Measurements from ENCODE around the gene ARHGEF1. TPM values are rescaled to one million over a fixed set of nuclear protein-coding genes. Genes with fewer than 3 reads are reported as not detected.
"Not testable (repeated sequence)": the region's sequence is repeated elsewhere in the genome, so short reads cannot be mapped to it uniquely, and the experiment has no call there.

The ARHGEF1 gene
- total RNA-seq, 1 experiment from 2014 or later, result 40.7 TPM

DNA sequence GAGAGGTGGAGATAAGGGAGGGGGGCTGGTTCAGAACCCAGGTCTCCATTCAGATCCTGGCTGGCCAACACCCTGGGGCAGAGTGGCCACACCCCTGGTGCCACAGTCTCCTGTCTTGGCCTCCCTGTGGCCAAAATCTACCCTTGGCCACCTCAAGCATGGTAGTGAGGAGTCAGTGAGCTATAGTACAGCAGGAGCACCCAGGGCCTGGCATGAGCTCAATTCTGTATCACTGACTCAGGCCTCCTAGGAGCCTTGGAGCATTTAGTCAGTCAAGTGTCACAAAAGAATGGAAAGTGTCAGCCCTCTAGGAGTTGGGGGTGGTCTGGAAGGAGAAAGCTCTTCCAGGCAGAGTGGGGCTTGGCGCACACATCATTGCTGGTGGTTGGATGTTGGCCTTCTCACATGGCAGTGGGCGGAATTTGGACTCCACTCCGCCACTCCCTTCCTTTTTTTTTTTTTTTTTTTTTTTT, 12.5 kb upstream of the ARHGEF1 start:
- Histone ChIP-seq H3K4me3 (ENCODE audit: insufficient read depth, low read depth, low read length) (no peak overlapping the region), H3K36me3 (replicated peaks; ENCODE audit: control insufficient read depth, insufficient read depth, low read length) (peaks cover 40% of the 10 kb centered on the region), H3K27me3 (ENCODE audit: control insufficient read depth, insufficient read depth, low read length) (no peaks in the 10 kb centered on the region)
- DNase-seq, result peak; percentile 50

DNA sequence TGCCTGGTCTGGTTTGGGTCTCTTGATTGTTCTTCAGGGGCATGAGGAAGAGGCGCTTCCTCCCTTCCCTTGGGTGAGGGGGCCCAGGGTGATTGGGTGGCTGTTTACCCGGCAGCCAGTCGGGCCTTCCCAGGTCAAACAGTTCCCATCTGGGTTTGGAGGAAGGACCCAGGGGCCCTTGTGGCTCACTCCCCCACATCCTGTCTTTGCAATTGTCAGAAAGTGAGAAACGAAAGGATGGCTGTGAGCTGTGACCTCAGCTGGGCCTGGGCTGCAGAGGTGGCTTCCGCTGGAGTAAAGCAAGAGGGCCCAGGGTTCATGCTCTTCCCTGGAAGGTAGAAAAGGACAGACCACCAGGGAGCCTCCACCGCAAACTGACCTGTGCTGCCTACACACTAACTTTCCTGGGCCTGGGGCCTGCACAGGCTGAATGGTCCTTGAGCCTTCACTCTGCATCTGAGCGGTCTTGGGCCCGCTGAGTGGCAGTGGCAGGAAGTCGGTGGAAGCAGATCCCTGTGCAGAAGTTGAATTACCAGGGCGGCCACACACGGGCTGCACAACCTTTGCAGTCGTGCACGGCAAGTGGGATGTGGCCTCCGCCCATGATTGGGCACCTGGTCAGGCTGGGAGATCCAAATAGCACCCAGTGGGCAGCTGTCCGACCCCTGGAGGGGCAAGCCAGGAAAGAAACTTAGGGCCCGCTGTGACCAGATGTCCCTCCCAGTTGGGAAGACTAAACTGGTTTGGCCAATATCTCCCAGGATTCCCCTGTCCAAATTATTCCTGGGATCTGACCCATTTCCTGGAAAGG, 11.2 kb upstream of the ARHGEF1 start:
- H3K36me3 ChIP-seq (replicated peaks; ENCODE audit: control insufficient read depth, insufficient read depth, low read length), result peaks cover 35% of the 10 kb centered on the region
- no peaks in the 10 kb centered on the region for H3K27me3 ChIP-seq (ENCODE audit: control insufficient read depth, insufficient read depth, low read length)
- peak; percentile 44 for DNase-seq
- no peak overlapping the region for H3K4me3 ChIP-seq (ENCODE audit: insufficient read depth, low read depth, low read length)

DNA sequence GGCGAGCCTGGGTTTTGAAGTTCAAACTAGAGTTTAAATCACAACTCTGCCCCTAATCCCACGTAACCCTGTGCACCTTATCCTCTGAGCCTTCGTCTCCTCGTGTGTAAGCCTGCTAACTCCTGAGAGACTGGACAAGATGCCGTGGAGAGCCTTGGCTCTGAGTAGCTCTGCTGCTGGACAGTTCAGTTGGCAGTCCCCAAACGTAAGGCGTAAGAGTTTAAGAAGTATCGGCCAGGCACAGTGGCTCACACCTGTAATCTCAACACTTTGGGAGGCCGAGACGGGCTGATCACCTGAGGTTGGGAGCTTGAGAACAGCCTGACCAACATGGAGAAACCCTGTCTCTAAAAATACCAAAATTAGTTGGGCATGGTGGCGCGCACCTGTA, 10.6 kb upstream of the ARHGEF1 start:
- Histone ChIP-seq H3K36me3 (replicated peaks; ENCODE audit: control insufficient read depth, insufficient read depth, low read length) (peaks cover 33% of the 10 kb centered on the region), H3K4me3 (ENCODE audit: insufficient read depth, low read depth, low read length) (no peak overlapping the region), H3K27me3 (ENCODE audit: control insufficient read depth, insufficient read depth, low read length) (no peaks in the 10 kb centered on the region)
- DNase-seq, result peak; percentile 27

DNA sequence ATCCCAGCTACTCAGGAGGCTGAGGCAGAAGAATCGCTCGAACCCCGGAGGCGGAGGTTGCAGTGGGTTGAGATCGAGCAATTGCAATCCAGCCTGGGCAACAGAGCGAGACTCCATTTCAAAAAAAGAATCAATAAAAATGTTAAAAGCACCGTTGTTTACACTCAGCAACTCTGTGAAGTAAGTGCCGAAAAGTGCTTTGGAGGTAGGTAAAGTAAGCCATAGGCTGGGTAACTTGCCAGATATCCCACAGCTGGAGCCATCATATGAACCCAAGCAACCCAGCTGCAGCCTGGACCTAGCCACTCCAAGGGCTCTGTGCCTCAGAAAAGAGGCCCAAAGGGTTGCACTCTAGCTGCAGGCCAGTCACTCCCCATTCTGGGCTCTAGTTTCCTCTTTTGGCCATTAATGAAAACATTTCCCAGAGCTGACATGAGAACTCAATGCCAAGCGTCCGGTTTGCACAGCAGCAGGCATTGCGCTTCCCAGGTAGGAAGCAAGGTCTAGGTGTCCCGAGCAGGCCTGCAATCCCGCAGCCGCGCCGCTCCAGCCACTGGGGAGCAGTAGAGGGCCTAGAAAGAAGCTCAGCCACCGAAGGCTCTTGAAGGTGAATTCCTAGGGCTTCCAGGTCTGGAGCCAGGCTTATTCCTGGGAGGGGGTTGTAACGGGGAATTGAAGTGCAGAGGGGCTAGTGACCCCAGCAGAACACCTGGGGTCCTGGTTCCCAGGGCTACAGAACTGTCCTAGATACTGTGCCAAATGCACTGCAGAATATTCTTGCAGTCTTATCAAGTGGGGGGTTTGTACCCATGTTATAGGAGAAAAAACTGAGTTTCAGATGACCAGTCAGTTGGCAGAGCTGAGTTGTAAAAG, 10.0 kb upstream of the ARHGEF1 start:
- Histone ChIP-seq H3K4me3 (ENCODE audit: insufficient read depth, low read depth, low read length) (no peak overlapping the region), H3K27me3 (ENCODE audit: control insufficient read depth, insufficient read depth, low read length) (no peaks in the 10 kb centered on the region), H3K36me3 (replicated peaks; ENCODE audit: control insufficient read depth, insufficient read depth, low read length) (peaks cover 29% of the 10 kb centered on the region)
- peak; percentile 89 for DNase-seq

DNA sequence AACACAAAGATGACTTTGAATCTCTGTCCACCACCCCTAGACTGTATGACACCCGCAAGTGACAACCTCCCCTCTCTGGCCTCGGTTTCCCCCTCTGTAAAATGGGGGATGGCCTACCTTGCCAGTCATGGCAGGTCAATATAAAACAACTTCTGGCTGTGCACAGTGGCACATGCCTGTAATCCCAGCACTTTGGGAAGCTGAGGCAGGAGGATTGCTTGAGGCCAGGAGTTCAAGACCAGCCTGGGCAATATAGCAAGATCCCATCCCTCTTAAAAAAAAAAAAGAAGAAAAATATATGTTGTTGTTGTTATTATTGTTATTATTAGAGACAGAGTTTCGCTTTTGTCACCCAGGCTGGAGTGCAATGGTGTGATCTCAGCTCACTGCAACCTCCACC, 7.0 kb upstream of the ARHGEF1 start:
- not testable (repeated sequence) for H3K4me3 ChIP-seq (ENCODE audit: insufficient read depth, low read depth, low read length); H3K36me3 ChIP-seq (replicated peaks; ENCODE audit: control insufficient read depth, insufficient read depth, low read length); H3K27me3 ChIP-seq (ENCODE audit: control insufficient read depth, insufficient read depth, low read length); DNase-seq

DNA sequence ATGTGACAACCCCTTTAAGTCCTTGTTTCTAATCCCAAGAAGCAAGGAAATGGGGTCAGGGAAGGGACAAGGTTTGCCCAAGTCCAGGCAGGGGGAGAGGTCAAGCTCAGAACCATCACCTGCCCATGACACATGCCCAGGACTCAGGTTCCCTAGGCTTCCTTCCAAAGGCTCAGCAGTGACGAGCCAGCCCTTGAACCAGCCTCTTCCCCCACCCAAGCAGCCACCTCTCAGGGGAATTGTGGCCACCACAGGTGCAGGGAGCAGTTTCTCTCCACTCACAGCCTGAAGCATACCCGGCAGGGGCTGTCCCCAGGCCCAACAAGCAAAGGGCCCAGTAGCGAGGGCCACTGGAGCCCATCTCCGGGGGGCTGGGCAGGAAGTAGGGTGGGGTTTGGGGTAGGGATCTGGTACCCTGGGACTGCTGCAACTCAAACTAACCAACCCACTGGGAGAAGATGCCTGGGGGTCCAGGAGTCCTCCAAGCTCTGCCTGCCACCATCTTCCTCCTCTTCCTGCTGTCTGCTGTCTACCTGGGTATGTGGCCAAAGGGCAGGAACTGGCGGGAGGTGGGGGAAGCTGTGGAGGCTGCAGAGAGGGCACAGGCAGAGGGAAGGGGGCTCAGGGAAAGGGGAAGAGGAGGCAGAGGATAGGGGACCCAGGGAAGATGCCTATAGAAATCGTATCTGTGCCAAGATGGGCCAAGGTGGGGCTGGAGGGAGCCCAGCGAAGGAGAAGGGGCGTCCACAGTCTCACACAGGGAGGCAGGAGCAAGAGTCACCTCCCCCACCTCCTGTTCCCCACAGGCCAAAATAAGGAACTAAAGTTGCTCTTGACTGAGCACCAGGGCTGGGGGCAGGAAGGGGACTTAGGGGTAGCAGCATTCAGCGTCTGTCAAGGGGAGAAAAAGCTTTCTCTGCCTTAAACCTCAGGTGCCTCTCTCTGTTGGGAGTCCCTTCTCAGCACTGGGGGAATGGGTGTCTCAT, 5.8 kb upstream of the ARHGEF1 start, which contains the start of gene CD79A:
Gene CD79A (plus strand): TSS at position 433 of the 986 bp plus-strand sequence. CDS start 26 bp downstream, at position 459.
- no peaks in the 10 kb centered on the region for H3K27me3 ChIP-seq (ENCODE audit: control insufficient read depth, insufficient read depth, low read length)
- H3K4me3 ChIP-seq (ENCODE audit: insufficient read depth, low read depth, low read length), result no peak within 1 kb of the TSS
- peaks cover 1% of the 10 kb centered on the region for H3K36me3 ChIP-seq (replicated peaks; ENCODE audit: control insufficient read depth, insufficient read depth, low read length)
- DNase-seq, result no peak

DNA sequence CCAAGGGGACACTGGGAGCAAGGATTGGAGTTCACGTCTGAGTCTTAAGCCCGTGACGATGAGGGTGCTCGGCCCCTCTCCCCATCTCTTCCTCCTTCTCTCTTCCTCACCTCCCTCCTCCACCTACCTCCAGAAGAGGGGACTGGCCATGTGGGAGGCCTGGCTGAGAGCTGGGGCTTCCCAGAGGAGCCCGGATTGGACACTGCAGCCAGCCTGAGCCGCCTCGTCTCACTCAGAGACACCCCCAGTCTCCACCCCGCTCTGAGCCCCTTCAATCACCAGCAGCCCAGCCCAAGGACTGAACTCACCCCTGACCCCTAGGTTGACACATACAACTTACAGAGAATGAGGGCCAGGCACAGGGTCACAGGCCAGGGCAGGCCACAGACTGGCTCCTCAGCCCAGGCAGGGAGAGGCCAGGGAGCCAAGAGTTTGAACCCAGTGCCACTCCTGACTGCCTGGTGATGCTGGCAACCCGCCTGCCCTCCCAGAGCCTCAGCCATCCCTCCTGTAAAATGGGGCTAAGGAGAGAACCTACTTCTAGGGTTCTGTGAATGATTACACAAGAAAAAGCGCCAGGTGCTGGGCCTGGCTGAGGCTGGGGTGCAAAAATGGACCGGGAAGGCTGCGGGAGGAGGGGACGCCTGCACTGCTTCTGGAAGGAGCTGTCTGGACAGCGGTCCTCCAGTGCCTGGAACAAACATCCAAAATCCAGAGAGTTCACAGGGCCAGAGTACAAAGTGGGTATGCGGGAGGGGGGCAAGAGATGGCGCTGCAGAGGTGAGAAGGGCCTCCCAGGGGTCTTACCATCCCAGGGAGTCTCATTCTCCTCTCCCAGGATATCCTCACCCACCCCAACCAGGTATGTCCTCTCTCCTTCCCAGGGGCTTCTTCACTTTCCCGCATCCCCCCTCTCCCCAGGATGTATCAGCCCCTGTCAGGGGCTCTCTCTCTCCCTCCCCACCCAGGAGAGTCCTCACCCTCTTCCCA, 4.8 kb upstream of the ARHGEF1 start:
- peak; percentile 53 for DNase-seq
- Histone ChIP-seq H3K4me3 (ENCODE audit: insufficient read depth, low read depth, low read length) (no peak overlapping the region), H3K27me3 (ENCODE audit: control insufficient read depth, insufficient read depth, low read length) (peaks cover 2% of the 10 kb centered on the region; the same call in 1 of the 2 replicates), H3K36me3 (replicated peaks; ENCODE audit: control insufficient read depth, insufficient read depth, low read length) (no peaks in the 10 kb centered on the region)

DNA sequence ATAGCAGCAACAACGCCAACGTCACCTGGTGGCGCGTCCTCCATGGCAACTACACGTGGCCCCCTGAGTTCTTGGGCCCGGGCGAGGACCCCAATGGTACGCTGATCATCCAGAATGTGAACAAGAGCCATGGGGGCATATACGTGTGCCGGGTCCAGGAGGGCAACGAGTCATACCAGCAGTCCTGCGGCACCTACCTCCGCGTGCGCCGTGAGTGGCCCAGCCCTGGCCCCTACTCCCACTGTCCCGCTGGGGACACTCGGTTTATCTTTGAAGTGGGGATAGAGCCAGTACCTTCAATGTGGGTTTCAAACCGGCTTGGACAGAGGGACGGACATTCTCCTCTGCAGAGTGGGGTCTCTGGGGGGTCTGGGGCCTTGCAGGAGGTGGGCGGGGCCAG, 3.9 kb upstream of the ARHGEF1 start:
- Histone ChIP-seq H3K36me3 (replicated peaks; ENCODE audit: control insufficient read depth, insufficient read depth, low read length) (no peaks in the 10 kb centered on the region), H3K27me3 (ENCODE audit: control insufficient read depth, insufficient read depth, low read length) (peaks cover 2% of the 10 kb centered on the region; the same call in 1 of the 2 replicates), H3K4me3 (ENCODE audit: insufficient read depth, low read depth, low read length) (no peak overlapping the region)
- no peak for DNase-seq

DNA sequence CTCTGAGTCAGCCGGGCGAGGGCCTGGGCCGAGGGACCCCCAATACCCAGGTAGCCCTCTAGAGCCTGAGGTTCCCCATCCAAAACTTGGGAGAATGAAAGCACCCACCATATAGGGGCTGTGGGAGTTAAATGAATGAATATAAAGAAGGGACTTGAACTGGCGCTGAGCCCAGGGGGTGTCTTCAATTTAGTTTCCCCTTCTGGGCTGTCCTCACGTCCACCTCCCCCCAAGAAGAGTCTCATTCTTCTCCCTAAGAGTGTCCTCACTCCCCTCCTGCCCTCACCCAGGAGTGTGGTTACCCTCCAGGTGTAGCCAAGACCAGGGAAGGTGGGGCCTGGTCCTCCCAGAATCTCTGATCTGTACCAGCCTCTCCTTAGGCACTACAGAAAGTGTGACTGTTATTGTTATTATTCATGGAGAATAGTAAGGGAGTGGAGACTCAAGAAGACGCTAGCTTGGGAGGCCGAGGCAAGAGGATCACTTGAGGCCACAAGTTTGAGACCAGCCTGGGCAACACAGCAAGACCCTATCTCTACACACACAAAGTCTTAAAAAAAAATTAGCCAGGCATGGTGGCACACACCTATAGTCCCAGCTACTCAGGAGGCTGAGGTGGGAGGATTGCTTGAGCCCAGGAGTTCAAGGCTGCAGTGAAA, 3.2 kb upstream of the ARHGEF1 start:
- Histone ChIP-seq H3K27me3 (ENCODE audit: control insufficient read depth, insufficient read depth, low read length) (peaks cover 2% of the 10 kb centered on the region; the same call in 1 of the 2 replicates), H3K36me3 (replicated peaks; ENCODE audit: control insufficient read depth, insufficient read depth, low read length) (no peaks in the 10 kb centered on the region), H3K4me3 (ENCODE audit: insufficient read depth, low read depth, low read length) (no peak overlapping the region)
- no peak for DNase-seq

DNA sequence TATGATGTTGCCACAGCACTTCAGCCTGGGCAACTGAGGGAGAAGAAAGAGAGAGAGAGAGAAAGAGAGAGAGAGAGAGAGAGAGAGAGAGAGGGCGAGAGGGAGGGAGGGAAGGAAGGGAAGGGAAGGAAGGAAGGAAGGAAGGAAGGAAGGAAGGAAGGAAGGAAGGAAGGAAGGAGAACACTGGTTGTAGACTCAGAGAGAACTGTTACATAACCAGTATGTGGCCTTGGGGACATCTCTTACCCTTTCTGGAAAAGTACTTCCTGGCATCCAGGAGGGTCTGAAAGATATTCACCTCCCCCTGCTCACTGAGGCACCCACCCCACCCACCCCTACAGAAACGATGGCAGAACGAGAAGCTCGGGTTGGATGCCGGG, 2.7 kb upstream of the ARHGEF1 start:
- DNase-seq, result no peak
- H3K27me3 ChIP-seq (ENCODE audit: control insufficient read depth, insufficient read depth, low read length), result peaks cover 2% of the 10 kb centered on the region; the same call in 1 of the 2 replicates
- no peaks in the 10 kb centered on the region for H3K36me3 ChIP-seq (replicated peaks; ENCODE audit: control insufficient read depth, insufficient read depth, low read length)
- H3K4me3 ChIP-seq (ENCODE audit: insufficient read depth, low read depth, low read length), result no peak overlapping the region

DNA sequence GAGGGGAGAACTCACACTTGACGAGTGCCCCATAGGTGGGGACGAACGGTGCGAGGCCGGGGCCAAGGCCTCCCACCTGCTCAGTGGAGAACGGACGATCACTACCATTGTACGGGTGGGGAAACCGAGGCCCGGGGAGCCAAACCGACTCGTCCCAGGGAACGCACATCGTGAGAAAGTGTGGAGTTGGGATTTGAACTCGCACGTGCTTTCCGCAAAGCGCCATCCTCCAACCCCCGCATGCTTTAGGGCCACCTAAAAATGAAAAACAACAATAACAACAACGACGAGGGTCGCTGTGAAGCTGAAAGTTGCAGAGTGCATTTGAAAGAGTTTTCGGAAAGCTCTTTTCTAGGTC, 458 bp downstream of the ARHGEF1 start:
- Histone ChIP-seq H3K27me3 (ENCODE audit: control insufficient read depth, insufficient read depth, low read length) (peaks cover 2% of the 10 kb centered on the region; the same call in 1 of the 2 replicates), H3K36me3 (replicated peaks; ENCODE audit: control insufficient read depth, insufficient read depth, low read length) (no peaks in the 10 kb centered on the region), H3K4me3 (ENCODE audit: insufficient read depth, low read depth, low read length) (peak overlapping the region; percentile 88)
- DNase-seq, result no peak

DNA sequence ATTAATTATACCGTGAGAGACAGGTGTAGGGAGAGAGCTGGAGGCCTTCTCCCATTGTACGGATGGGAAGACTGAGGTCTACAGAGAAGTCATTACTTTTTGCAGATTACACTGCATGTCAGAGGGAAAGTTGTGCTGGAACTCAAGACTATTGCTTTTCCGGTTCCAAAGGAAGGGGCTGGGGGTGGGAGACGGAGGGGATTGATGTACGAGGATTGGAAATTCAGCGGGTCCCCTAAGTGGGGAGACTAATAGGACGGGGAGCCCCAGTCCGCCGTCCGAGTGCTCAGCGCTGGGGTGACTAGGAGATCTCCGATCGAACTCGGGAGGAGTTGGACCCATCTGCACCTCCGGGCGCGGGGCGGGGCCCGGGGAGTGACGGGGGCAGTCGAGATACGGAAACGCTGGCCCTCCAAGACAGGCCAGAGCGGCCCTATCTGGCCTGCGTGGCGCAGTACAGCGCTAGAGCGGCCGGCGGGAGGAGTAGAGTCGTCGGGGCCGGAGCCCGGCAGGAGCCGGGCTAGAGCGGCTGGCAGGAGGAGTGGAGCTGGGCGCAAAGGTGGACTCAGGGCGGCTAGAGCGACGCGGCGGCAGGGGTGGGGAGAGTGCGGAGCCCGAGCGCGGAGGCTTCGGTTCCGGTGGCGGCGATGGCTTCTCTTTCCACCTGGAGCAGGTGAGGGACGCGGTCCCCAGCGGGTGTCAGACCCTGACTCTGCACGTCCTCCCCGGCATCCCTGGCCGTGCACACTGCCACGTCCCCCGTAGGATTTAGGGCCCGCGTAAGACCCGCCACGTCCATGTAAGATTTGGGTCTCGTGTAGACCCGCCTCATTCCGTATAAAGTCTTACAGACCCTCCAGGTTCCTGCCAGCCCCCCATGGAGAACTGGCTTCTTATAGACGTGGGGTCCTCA, 1.1 kb downstream of the ARHGEF1 start:
- DNase-seq, result peak; percentile 99
- peak overlapping the region; percentile 88 for H3K4me3 ChIP-seq (ENCODE audit: insufficient read depth, low read depth, low read length)
- peaks cover 2% of the 10 kb centered on the region; the same call in 1 of the 2 replicates for H3K27me3 ChIP-seq (ENCODE audit: control insufficient read depth, insufficient read depth, low read length)
- peaks cover 1% of the 10 kb centered on the region for H3K36me3 ChIP-seq (replicated peaks; ENCODE audit: control insufficient read depth, insufficient read depth, low read length)
